Panc1 (cell line): ENCODE data around the gene ARPC1B. TPM values are rescaled to one million over a fixed set of nuclear protein-coding genes. Genes with fewer than 3 reads are reported as not detected.

Experiments
- ATAC-seq: fragments of 200-7000 bp; cut with Tn5 transposase; 2 replicates; pipeline ENCODE4 v1.9.1; 2020; ENCODE audit warnings: mild to moderate bottlenecking, moderate library complexity
- BruUV-seq: library from RNA; stranded (reverse); fragments of 400-500 nt; replicated peaks from 2 replicates; lab custom pipeline; 2021; lab: Mats Ljungman, UMichigan
- CTCF ChIA-PET: fragments of 300-600 bp; sonication (Branson Sonifier 250); formaldehyde crosslinking; loops from one replicate; lab custom pipeline; 2022; ENCODE audit warnings: antibody characterized with exemption; lab: Charles Lee
- POLR2A ChIA-PET: fragments of 300-600 bp; sonication (Branson Sonifier 250); formaldehyde crosslinking; loops from one replicate; lab custom pipeline; 2022; ENCODE audit warnings: antibody characterized with exemption; lab: Charles Lee
- DNase-seq: peaks from one replicate; pipeline ENCODE4 v3.0.0-alpha.2; 2010; ENCODE audit warnings: low read depth, low spot score
- H3K27ac ChIP-seq: 2 replicates; pipeline ENCODE4 v1.5.1; 2011; ENCODE audit warnings: mild to moderate bottlenecking, low read length, inconsistent platforms
- H3K27me3 ChIP-seq: fragments of 200-500 bp; sonication (Bioruptor generic); 2 replicates; pipeline ENCODE4 v1.6.0; 2014; ENCODE audit warnings: low read length, inconsistent platforms; ENCODE audit not compliant: control insufficient read depth, insufficient read depth
- H3K36me3 ChIP-seq: fragments of 200-500 bp; sonication (Bioruptor generic); 2 replicates; pipeline ENCODE4 v1.5.1; 2014; ENCODE audit warnings: inconsistent platforms, mild to moderate bottlenecking, low read length, moderate library complexity; ENCODE audit not compliant: control insufficient read depth, insufficient read depth
- H3K4me1 ChIP-seq: 2 replicates; pipeline ENCODE4 v1.5.1; 2011; ENCODE audit warnings: inconsistent platforms, mild to moderate bottlenecking, low read length, moderate library complexity; ENCODE audit not compliant: control insufficient read depth, insufficient read depth
- H3K4me3 ChIP-seq, 2 experiments: 2 replicates each; pipeline ENCODE4 v1.5.1; 2011 to 2012; ENCODE audit warnings: low read depth in 2 of 2, low read length in 2 of 2, mild to moderate bottlenecking in 2 of 2, inconsistent platforms in 1 of 2, moderate library complexity in 1 of 2
- H3K9me3 ChIP-seq: fragments of 200-500 bp; sonication (Bioruptor generic); 2 replicates; pipeline ENCODE4 v1.5.1; 2014; ENCODE audit warnings: low read depth, mild to moderate bottlenecking, inconsistent platforms, low read length, moderate library complexity; ENCODE audit not compliant: control insufficient read depth, insufficient read depth
- POLR2AphosphoS5 ChIP-seq: IDR thresholded peaks from 2 replicates; pipeline ENCODE4 v1.6.1; 2012; ENCODE audit warnings: mild to moderate bottlenecking, low read depth, low read length, moderate library complexity
- SIN3A ChIP-seq: IDR thresholded peaks from 2 replicates; pipeline ENCODE4 v1.6.1; 2012; ENCODE audit warnings: low read depth, mild to moderate bottlenecking, low read length, moderate library complexity, borderline replicate concordance; ENCODE audit not compliant: insufficient read depth
- TCF7L2 ChIP-seq: IDR thresholded peaks from 2 replicates; pipeline ENCODE4 v1.6.1; 2011; ENCODE audit warnings: mild to moderate bottlenecking, low read depth, low read length, inconsistent platforms
- in situ Hi-C: cut with HindIII; loops from 2 replicates; pipeline ENCODE4 v1.10.0; 2016; ENCODE audit warnings: low sequenced_read_pairs, low pct_unique_long_range_greater_than_20kb
- intact Hi-C: fragments of 100-400 bp; cut with micrococcal nuclease; formaldehyde crosslinking; loops from one replicate; pipeline ENCODE4 v1.10.0; 2022; ENCODE audit not compliant: unreplicated experiment
- total RNA-seq: library from RNA; stranded (reverse); gene quantifications from one replicate; pipeline ENCODE4 v1.2.1, GENCODE V29; 2021; ENCODE audit not compliant: unreplicated experiment
- TF ChIP-seq, protein P1 (sequence below): fragments of 450-650 bp; IDR thresholded peaks from 2 replicates; pipeline ENCODE4 v1.5.1; 2017; ENCODE audit warnings: mild to moderate bottlenecking
- TF ChIP-seq, protein P2 (sequence below), 2 experiments: IDR thresholded peaks; 2 replicates each; pipeline ENCODE4 v1.6.1; 2011 to 2012; ENCODE audit warnings: low read depth in 2 of 2, control low read depth in 1 of 2, low read length in 1 of 2, mild to moderate bottlenecking in 1 of 2, moderate library complexity in 1 of 2; ENCODE audit not compliant: insufficient read depth in 1 of 2

ARPC1B gene
- total RNA-seq, 1 experiment from 2014 or later: 266 TPM

GRCh38 chr7:99366646-99367045, 7.9 kb upstream of the ARPC1B start:
- in situ Hi-C loops: no loop called here
- POLR2A ChIA-PET: no interaction called here
- ATAC-seq: no peak

DNA sequence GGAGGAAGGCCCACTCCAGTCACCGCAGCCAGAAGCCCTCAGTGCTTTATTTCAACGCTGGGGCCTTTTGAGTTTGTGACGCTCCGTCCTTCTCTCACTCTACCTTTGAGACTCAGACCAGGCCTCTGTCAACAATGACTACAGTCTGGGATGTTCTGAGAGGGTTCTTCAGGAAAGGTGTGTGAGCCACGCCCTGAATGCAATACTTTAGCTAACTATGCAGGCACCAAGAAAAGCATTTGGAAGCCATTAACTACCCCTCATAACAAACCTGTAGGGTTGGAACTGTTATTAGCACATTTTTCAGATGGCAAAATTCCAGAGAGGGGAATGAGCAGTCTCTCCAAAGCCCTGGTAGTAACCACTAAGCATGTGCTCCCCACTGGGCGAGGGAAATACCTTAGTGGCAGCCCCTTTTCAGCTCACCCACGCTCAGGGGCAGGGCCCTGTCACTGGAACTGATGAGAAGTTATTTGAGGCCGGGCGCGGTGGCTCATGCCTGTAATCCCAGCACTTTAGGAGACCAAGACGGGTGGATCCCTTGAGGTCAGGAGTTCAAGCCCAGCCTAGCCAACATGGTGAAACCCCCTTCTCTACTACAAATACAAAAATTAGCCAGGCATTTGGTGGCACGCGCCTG, 5.7 kb upstream of the ARPC1B start:
- H3K4me1 ChIP-seq: peaks cover 18% of the 10 kb centered on the region
- H3K9me3 ChIP-seq: no peaks in the 10 kb centered on the region
- peaks cover 6% of the 10 kb centered on the region; the same call in 1 of the 2 replicates for H3K36me3 ChIP-seq
- H3K27ac ChIP-seq: no peak overlapping the region
- no TSS peak for BruUV-seq
- CTCF ChIA-PET: no interaction called here
- POLR2A ChIA-PET: no interaction called here
- ATAC-seq (no peak), DNase-seq (no peak)
- intact Hi-C loops: no loop called here
- no peaks in the 10 kb centered on the region for H3K27me3 ChIP-seq
- in situ Hi-C loops: no loop called here
- TF ChIP-seq, protein P1, sequence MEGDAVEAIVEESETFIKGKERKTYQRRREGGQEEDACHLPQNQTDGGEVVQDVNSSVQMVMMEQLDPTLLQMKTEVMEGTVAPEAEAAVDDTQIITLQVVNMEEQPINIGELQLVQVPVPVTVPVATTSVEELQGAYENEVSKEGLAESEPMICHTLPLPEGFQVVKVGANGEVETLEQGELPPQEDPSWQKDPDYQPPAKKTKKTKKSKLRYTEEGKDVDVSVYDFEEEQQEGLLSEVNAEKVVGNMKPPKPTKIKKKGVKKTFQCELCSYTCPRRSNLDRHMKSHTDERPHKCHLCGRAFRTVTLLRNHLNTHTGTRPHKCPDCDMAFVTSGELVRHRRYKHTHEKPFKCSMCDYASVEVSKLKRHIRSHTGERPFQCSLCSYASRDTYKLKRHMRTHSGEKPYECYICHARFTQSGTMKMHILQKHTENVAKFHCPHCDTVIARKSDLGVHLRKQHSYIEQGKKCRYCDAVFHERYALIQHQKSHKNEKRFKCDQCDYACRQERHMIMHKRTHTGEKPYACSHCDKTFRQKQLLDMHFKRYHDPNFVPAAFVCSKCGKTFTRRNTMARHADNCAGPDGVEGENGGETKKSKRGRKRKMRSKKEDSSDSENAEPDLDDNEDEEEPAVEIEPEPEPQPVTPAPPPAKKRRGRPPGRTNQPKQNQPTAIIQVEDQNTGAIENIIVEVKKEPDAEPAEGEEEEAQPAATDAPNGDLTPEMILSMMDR: no peak
- TF ChIP-seq POLR2AphosphoS5: no peak
- TF ChIP-seq, protein P2, sequence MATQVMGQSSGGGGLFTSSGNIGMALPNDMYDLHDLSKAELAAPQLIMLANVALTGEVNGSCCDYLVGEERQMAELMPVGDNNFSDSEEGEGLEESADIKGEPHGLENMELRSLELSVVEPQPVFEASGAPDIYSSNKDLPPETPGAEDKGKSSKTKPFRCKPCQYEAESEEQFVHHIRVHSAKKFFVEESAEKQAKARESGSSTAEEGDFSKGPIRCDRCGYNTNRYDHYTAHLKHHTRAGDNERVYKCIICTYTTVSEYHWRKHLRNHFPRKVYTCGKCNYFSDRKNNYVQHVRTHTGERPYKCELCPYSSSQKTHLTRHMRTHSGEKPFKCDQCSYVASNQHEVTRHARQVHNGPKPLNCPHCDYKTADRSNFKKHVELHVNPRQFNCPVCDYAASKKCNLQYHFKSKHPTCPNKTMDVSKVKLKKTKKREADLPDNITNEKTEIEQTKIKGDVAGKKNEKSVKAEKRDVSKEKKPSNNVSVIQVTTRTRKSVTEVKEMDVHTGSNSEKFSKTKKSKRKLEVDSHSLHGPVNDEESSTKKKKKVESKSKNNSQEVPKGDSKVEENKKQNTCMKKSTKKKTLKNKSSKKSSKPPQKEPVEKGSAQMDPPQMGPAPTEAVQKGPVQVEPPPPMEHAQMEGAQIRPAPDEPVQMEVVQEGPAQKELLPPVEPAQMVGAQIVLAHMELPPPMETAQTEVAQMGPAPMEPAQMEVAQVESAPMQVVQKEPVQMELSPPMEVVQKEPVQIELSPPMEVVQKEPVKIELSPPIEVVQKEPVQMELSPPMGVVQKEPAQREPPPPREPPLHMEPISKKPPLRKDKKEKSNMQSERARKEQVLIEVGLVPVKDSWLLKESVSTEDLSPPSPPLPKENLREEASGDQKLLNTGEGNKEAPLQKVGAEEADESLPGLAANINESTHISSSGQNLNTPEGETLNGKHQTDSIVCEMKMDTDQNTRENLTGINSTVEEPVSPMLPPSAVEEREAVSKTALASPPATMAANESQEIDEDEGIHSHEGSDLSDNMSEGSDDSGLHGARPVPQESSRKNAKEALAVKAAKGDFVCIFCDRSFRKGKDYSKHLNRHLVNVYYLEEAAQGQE (IDR thresholded peaks at IDR 0.05; ENCODE audit: insufficient read depth in 1 of 2, low read depth in 2 of 2, low read length in 1 of 2): no peak
- TF ChIP-seq TCF7L2: no peak
- TF ChIP-seq SIN3A: no peak
- no peak overlapping the region for H3K4me3 ChIP-seq

More at GRCh38 chr7:99366646-99367045, 7.9 kb upstream of the ARPC1B start:
- H3K9me3 ChIP-seq: no peaks in the 10 kb centered on the region
- TF ChIP-seq TCF7L2 (no peak), POLR2AphosphoS5 (no peak), SIN3A (no peak)
- TF ChIP-seq, protein P2 (IDR thresholded peaks at IDR 0.05; ENCODE audit: insufficient read depth in 1 of 2, low read depth in 2 of 2, low read length in 1 of 2): no peak
- TF ChIP-seq, protein P1: no peak
- DNase-seq: no peak
- H3K27ac ChIP-seq: no peak overlapping the region
- BruUV-seq: no TSS peak
- peaks cover 6% of the 10 kb centered on the region; the same call in 1 of the 2 replicates for H3K36me3 ChIP-seq
- H3K27me3 ChIP-seq: no peaks in the 10 kb centered on the region
- H3K4me1 ChIP-seq: 0 out of 2 replicates have a peak, but pooled peaks cover 6% of the 10 kb centered on the region
- intact Hi-C loops: no loop called here
- H3K4me3 ChIP-seq: no peak overlapping the region
- CTCF ChIA-PET: interaction anchor here (0.5 kb wide), 1 partner anchor 144 kb away, joined by 5 read pairs; no protein-coding TSS in a partner anchor
